Colonic mucosa (tissue), 4 donors: ENCODE measurements around the gene FAM168A. TPM values are rescaled to one million over a fixed set of nuclear protein-coding genes. Genes with fewer than 3 reads are reported as not detected.

Experiments used
- DNase-seq: peaks from one replicate; pipeline ENCODE4 v3.0.0-alpha.2; 2020
- H3K27ac ChIP-seq: fragments of 200-600 bp; one replicate; pipeline ENCODE4 v1.8.0; 2021
- H3K27me3 ChIP-seq: fragments of 200-600 bp; one replicate; pipeline ENCODE4 v1.8.0; 2021
- H3K36me3 ChIP-seq: fragments of 200-600 bp; one replicate; pipeline ENCODE4 v1.8.0; 2021
- H3K4me1 ChIP-seq: fragments of 200-600 bp; one replicate; pipeline ENCODE4 v1.8.0; 2021; ENCODE audit warnings: mild to moderate bottlenecking
- H3K4me3 ChIP-seq: fragments of 200-600 bp; one replicate; pipeline ENCODE4 v1.8.0; 2021
- H3K9ac ChIP-seq, 2 donors: one replicate each; pipeline ENCODE4 v1.7.0; 2013; ENCODE audit warnings: control low read depth in 2 of 2, low read depth in 2 of 2, low read length in 2 of 2
- H3K9me3 ChIP-seq: fragments of 200-600 bp; one replicate; pipeline ENCODE4 v1.8.0; 2021
- intact Hi-C: fragments of 100-400 bp; cut with DNase I; formaldehyde crosslinking; loops from one replicate; pipeline ENCODE4 v1.14.1; 2022
- total RNA-seq, 2 donors: library from RNA; stranded (reverse); fragmentation: NEBNext Ultra II Directional in 1 of 2; extraction: Animal tissue kit (Norgen Biotek cat#: 25700) in 1 of 2; gene quantifications; one replicate each; pipeline ENCODE4 v1.2.1, GENCODE V29; 2021
- TF ChIP-seq, protein P1 (sequence below): fragments of 200-600 bp; IDR thresholded peaks from one replicate; pipeline ENCODE4 v1.8.0; 2022; ENCODE audit warnings: antibody characterized with exemption, mild to moderate bottlenecking
- donor health status: healthy.
- donor health status: DM: no; HTN: no; CAD: no.
- donor health status: DM: no; HTN: no; CAD: no.

Gene FAM168A
- total RNA-seq, 2 donors from 2014 or later: 16.9 to 21.6 TPM

DNA sequence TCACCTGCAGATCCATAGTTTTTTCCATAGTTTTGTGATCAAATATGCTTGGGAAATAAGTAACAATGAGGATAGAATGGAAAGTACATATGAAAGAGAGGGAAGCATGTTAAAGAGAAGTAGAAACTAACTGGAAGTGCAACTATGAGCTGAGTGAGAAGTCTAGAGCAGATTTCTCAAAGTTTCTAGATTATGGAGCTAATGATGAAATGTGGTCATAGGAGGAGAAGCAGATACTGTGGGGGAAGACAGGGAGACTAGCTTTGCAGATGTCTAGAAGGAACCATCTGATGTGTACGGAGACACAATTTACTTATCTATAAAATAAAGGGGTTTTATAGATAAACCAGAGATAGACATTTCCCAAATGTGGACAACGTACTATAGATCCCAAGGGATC, 184.7 kb downstream of the FAM168A start:
- H3K9ac ChIP-seq: no peak overlapping the region
- no peaks in the 10 kb centered on the region for H3K36me3 ChIP-seq
- H3K4me1 ChIP-seq: no peaks in the 10 kb centered on the region
- H3K27ac ChIP-seq: no peak overlapping the region
- intact Hi-C loops: no loop called here
- H3K9me3 ChIP-seq: no peaks in the 10 kb centered on the region
- TF ChIP-seq, protein P1, sequence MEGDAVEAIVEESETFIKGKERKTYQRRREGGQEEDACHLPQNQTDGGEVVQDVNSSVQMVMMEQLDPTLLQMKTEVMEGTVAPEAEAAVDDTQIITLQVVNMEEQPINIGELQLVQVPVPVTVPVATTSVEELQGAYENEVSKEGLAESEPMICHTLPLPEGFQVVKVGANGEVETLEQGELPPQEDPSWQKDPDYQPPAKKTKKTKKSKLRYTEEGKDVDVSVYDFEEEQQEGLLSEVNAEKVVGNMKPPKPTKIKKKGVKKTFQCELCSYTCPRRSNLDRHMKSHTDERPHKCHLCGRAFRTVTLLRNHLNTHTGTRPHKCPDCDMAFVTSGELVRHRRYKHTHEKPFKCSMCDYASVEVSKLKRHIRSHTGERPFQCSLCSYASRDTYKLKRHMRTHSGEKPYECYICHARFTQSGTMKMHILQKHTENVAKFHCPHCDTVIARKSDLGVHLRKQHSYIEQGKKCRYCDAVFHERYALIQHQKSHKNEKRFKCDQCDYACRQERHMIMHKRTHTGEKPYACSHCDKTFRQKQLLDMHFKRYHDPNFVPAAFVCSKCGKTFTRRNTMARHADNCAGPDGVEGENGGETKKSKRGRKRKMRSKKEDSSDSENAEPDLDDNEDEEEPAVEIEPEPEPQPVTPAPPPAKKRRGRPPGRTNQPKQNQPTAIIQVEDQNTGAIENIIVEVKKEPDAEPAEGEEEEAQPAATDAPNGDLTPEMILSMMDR: no peak
- no peak overlapping the region for H3K4me3 ChIP-seq
- no peak for DNase-seq
- H3K27me3 ChIP-seq: no peaks in the 10 kb centered on the region

DNA sequence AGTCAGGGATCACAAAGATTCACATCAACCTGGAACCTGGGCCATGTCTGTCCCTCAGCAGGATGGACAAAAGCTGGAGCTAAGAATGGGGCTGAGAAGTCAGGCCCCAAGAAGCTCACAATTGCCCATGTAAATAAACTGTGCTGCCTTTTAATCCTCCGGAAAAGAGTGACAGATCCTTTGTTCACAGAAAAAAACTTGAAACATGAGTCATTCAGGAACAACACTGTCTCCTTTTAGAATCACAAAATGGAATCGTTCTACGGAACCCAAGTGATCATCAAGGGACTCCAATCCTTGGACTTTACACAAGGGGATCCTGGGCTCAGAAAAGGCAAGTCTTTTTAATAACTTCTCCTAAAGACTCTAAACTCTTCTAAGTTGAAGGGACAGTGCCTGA, 185.6 kb downstream of the FAM168A start:
- intact Hi-C loops: no loop called here
- H3K4me3 ChIP-seq: no peak overlapping the region
- no peak overlapping the region for H3K27ac ChIP-seq
- no peaks in the 10 kb centered on the region for H3K9me3 ChIP-seq
- no peaks in the 10 kb centered on the region for H3K36me3 ChIP-seq
- no peak overlapping the region for H3K9ac ChIP-seq
- no peaks in the 10 kb centered on the region for H3K4me1 ChIP-seq
- no peaks in the 10 kb centered on the region for H3K27me3 ChIP-seq
- TF ChIP-seq, protein P1: no peak
- DNase-seq: no peak

DNA sequence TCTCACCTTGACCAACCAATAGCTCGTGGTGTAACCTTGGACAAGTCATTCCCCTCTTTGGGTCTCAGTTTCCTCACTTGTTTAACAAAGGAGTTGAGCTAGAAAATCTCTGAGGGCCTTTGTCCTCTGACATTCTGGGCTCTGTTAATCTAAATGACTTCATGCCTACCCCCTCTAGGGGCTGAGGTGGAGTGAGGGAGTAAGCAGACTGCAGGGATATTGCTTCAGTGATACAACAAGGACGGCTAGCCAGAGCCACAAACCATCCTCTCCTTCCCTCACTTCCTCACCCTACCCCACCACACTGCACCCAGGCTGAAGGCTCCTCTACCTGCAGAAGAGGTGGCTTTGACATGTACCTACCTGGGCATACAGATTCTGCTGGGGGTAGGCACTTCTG, 186.9 kb downstream of the FAM168A start:
- Histone ChIP-seq H3K9me3 (no peaks in the 10 kb centered on the region), H3K4me1 (no peaks in the 10 kb centered on the region), H3K4me3 (no peak overlapping the region), H3K36me3 (no peaks in the 10 kb centered on the region), H3K27me3 (no peaks in the 10 kb centered on the region), H3K9ac (no peak overlapping the region), H3K27ac (no peak overlapping the region)
- no peak for DNase-seq
- intact Hi-C loops: no loop called here
- TF ChIP-seq, protein P1: no peak

DNA sequence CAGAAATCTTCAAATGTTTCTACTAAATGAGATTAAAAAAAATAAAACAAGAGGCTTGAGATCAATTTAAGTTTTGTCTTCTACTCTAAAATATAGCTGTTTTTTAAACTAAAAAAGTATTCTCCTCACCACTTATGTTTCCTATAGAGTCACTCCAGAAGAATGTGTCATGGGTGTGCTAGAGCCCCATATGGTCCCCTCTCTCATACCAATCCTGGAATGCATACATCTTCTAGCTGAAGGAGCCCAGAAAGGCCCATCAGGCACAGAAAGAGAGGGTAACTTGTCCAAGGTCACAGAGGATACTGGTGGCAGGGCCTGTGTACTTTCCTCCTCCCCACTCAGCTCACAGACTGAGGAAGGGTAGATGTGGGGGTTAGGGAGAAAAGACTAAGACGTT, 187.3 kb downstream of the FAM168A start:
- H3K4me1 ChIP-seq: no peaks in the 10 kb centered on the region
- no peak for DNase-seq
- TF ChIP-seq, protein P1: no peak
- H3K36me3 ChIP-seq: no peaks in the 10 kb centered on the region
- H3K9me3 ChIP-seq: no peaks in the 10 kb centered on the region
- no peak overlapping the region for H3K9ac ChIP-seq
- no peak overlapping the region for H3K4me3 ChIP-seq
- no peaks in the 10 kb centered on the region for H3K27me3 ChIP-seq
- intact Hi-C loops: no loop called here
- no peak overlapping the region for H3K27ac ChIP-seq

DNA sequence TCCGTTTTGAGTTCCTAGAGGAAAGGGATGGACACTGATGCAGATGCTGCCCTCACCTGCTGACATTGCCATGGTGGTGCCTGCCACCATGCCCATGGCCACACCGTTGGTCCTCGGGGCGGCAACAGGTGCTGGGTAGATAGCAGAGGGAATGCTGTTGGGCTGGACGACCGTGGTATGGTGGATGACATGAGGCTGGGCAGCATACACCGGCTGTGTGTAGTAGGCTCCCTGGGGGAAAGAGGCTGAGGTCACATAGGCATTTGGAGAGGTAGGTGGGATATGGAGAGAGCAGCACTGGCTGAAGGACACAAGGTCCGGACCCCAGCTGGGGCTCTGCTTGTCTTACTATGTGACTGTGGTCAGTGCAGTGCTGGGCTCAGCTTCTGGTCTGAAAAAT, 188.5 kb downstream of the FAM168A start:
- intact Hi-C loops: no loop called here
- Histone ChIP-seq H3K9ac (no peak overlapping the region), H3K4me1 (no peaks in the 10 kb centered on the region), H3K9me3 (no peaks in the 10 kb centered on the region), H3K27ac (no peak overlapping the region), H3K4me3 (no peak overlapping the region), H3K36me3 (no peaks in the 10 kb centered on the region), H3K27me3 (no peaks in the 10 kb centered on the region)
- TF ChIP-seq, protein P1: no peak
- no peak for DNase-seq

DNA sequence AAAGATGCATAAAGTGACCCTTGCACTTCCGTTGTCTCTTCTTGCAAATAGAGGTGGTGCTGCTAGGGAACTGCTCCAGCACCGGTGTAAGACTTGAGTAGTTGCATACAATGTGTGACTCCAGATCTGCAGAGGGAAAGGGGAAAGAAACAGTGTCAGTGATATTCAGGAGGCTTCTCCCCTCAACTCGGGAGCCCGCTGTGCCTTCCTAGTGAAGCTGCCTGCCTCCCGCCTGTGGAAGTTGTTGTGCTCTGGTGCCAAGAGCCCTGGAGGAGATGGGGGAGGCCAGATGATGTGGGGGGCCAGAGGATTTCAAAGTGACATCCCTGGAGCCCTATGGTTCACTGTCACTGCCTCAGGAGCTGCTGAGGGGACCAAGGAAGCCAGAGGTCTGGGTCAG, 191.3 kb downstream of the FAM168A start:
- no peaks in the 10 kb centered on the region for H3K36me3 ChIP-seq
- intact Hi-C loops: no loop called here

More for the DNA sequence above, 191.3 kb downstream of the FAM168A start:
- H3K4me3 ChIP-seq: no peak overlapping the region
- no peaks in the 10 kb centered on the region for H3K27me3 ChIP-seq
- H3K9ac ChIP-seq: no peak overlapping the region
- no peak overlapping the region for H3K27ac ChIP-seq
- H3K4me1 ChIP-seq: no peaks in the 10 kb centered on the region
- TF ChIP-seq, protein P1: no peak
- no peaks in the 10 kb centered on the region for H3K9me3 ChIP-seq
- DNase-seq: no peak
